ENCODE measurements around the gene SUSD4. TPM values are rescaled to one million over a fixed set of nuclear protein-coding genes. Genes with fewer than 3 reads are reported as not detected.

Gene SUSD4
- total and polyA plus RNA-seq, 2 experiments from 2014 or later, result 5.6 to 8.3 TPM

- TF ChIP-seq EZH2phosphoT487 (IDR thresholded peaks at IDR 0.05; ENCODE audit: low read depth, severe bottlenecking, unreplicated experiment) (no peak), EZH2 (IDR thresholded peaks at IDR 0.05; ENCODE audit: borderline replicate concordance) (no peak)
- TF ChIP-seq, protein P1, sequence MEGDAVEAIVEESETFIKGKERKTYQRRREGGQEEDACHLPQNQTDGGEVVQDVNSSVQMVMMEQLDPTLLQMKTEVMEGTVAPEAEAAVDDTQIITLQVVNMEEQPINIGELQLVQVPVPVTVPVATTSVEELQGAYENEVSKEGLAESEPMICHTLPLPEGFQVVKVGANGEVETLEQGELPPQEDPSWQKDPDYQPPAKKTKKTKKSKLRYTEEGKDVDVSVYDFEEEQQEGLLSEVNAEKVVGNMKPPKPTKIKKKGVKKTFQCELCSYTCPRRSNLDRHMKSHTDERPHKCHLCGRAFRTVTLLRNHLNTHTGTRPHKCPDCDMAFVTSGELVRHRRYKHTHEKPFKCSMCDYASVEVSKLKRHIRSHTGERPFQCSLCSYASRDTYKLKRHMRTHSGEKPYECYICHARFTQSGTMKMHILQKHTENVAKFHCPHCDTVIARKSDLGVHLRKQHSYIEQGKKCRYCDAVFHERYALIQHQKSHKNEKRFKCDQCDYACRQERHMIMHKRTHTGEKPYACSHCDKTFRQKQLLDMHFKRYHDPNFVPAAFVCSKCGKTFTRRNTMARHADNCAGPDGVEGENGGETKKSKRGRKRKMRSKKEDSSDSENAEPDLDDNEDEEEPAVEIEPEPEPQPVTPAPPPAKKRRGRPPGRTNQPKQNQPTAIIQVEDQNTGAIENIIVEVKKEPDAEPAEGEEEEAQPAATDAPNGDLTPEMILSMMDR (IDR thresholded peaks at IDR 0.05; ENCODE audit: poor library complexity), result no peak
- WGBS (ENCODE audit: low lambda C conversion rate, missing lambda C conversion rate), result 16% methylated on average over 8 of the region's 8 CpGs
Observed at GRCh38 chr1:223264529-223264928, 99.4 kb downstream of the SUSD4 start.

DNA sequence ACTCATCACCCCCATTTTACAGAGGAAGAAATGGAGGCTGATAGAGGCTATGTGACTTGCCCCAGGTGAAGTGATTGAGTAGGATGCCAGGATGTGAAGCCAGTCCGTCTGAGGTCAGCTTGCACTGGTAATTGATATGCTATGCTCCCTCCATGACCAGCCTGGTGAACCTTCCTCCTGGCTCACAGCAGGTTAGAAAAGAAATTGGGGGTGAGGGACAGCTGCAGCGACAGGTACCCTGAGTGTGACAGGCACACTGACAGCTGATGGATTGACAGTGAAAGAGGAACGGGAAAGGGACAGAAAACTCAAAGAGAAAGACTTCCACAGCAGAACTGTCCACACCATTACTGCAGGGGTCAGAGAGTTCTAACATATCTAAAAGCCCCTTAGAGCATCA lies 102.1 kb downstream of the SUSD4 start:
- H3K4me3 ChIP-seq, result no peak overlapping the region
- H3K27me3 ChIP-seq, result no peaks in the 10 kb centered on the region
- peaks cover 14% of the 10 kb centered on the region for H3K4me1 ChIP-seq (ENCODE audit: insufficient read depth)
- WGBS (ENCODE audit: low lambda C conversion rate, missing lambda C conversion rate), result 92% methylated on average over 3 of the region's 3 CpGs
- no peaks in the 10 kb centered on the region for H3K36me3 ChIP-seq (replicated peaks; ENCODE audit: insufficient read depth, low read depth)
- TF ChIP-seq EZH2phosphoT487 (IDR thresholded peaks at IDR 0.05; ENCODE audit: low read depth, severe bottlenecking, unreplicated experiment), result no peak
- TF ChIP-seq, protein P1 (IDR thresholded peaks at IDR 0.05; ENCODE audit: poor library complexity), result no peak
- no peak for TF ChIP-seq EZH2 (IDR thresholded peaks at IDR 0.05; ENCODE audit: borderline replicate concordance)
- no peaks in the 10 kb centered on the region for H3K9me2 ChIP-seq (replicated peaks; ENCODE audit: insufficient read depth)
- H3K4me2 ChIP-seq, result no peak overlapping the region
- H3K27ac ChIP-seq, result no peak overlapping the region
- H4K20me1 ChIP-seq (ENCODE audit: insufficient read depth, poor library complexity, severe bottlenecking), result no peaks in the 10 kb centered on the region
- no peaks in the 10 kb centered on the region for H3K79me2 ChIP-seq
- H2AFZ ChIP-seq, result no peak overlapping the region
- no peaks in the 10 kb centered on the region for H3K9me3 ChIP-seq (ENCODE audit: low read depth)
- DNase-seq (ENCODE audit: low spot score), result no peak

More at GRCh38 chr1:223264529-223264928, 99.4 kb downstream of the SUSD4 start:
- H3K79me2 ChIP-seq, result no peaks in the 10 kb centered on the region
- no peaks in the 10 kb centered on the region for H3K27me3 ChIP-seq
- H3K4me3 ChIP-seq, result no peak overlapping the region
- no peak overlapping the region for H2AFZ ChIP-seq
- no peaks in the 10 kb centered on the region for H4K20me1 ChIP-seq (ENCODE audit: insufficient read depth, poor library complexity, severe bottlenecking)
- DNase-seq (ENCODE audit: low spot score), result no peak
- no peaks in the 10 kb centered on the region for H3K9me2 ChIP-seq (replicated peaks; ENCODE audit: insufficient read depth)
- no peaks in the 10 kb centered on the region for H3K9me3 ChIP-seq (ENCODE audit: low read depth)
- H3K4me2 ChIP-seq, result peak overlapping the region; percentile 9
- H3K27ac ChIP-seq, result no peak overlapping the region
- peaks cover 7% of the 10 kb centered on the region for H3K4me1 ChIP-seq (ENCODE audit: insufficient read depth)
- H3K36me3 ChIP-seq (replicated peaks; ENCODE audit: insufficient read depth, low read depth), result no peaks in the 10 kb centered on the region

DNA sequence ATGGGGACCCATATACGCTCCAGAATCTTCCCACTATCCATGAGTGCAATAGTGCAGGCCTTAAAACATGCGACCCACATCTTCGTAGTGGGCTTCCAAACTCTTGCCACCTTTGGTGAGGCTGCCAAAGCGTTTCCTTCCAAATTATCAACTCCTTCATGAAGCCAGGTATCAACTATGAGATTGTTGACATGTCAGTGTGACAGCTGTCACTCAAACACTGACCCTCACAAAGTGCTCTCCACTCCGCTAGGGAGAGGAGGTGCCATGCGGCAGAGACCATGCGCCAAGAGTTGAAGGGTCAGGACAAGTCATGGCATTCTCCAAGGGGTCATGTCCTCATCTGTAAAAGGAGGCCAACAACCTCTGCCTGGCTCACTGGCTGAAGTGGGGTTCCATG lies 103.3 kb downstream of the SUSD4 start:
- Histone ChIP-seq H3K27ac (no peak overlapping the region), H3K79me2 (no peaks in the 10 kb centered on the region), H3K4me1 (ENCODE audit: insufficient read depth) (peaks cover 14% of the 10 kb centered on the region), H3K36me3 (replicated peaks; ENCODE audit: insufficient read depth, low read depth) (no peaks in the 10 kb centered on the region), H3K9me3 (ENCODE audit: low read depth) (no peaks in the 10 kb centered on the region), H2AFZ (no peak overlapping the region), H3K4me2 (no peak overlapping the region), H4K20me1 (ENCODE audit: insufficient read depth, poor library complexity, severe bottlenecking) (no peaks in the 10 kb centered on the region), H3K9me2 (replicated peaks; ENCODE audit: insufficient read depth) (no peaks in the 10 kb centered on the region), H3K27me3 (no peaks in the 10 kb centered on the region), H3K4me3 (no peak overlapping the region)
- WGBS (ENCODE audit: low lambda C conversion rate, missing lambda C conversion rate), result 98% methylated on average over 7 of the region's 7 CpGs
- DNase-seq (ENCODE audit: low spot score), result no peak
- TF ChIP-seq, protein P1 (IDR thresholded peaks at IDR 0.05; ENCODE audit: poor library complexity), result no peak
- no peak for TF ChIP-seq EZH2phosphoT487 (IDR thresholded peaks at IDR 0.05; ENCODE audit: low read depth, severe bottlenecking, unreplicated experiment)
- no peak for TF ChIP-seq EZH2 (IDR thresholded peaks at IDR 0.05; ENCODE audit: borderline replicate concordance)

DNA sequence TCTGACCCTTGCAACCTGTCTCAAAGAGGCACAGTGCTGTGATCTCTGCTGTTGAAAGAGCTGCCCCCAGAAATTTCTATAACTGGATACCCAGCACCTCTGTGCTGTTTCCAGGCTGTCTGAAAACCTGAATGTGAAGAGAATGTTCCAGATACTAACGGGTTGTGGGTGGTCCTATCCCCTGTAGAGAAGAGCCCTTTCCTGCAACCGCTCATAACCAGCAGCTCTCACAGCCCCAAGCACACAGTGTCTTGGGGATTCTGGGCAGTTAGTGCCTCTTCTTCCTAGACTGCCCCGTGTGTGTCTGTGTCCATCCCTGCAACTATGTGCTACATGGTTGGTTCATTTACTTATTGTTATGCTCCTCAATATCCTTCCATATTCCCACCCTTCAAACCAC lies 104.5 kb downstream of the SUSD4 start:
- Histone ChIP-seq H3K79me2 (no peaks in the 10 kb centered on the region), H3K27ac (peak overlapping the region; percentile 55), H3K9me2 (replicated peaks; ENCODE audit: insufficient read depth) (no peaks in the 10 kb centered on the region), H3K4me3 (no peak overlapping the region), H2AFZ (no peak overlapping the region), H4K20me1 (ENCODE audit: insufficient read depth, poor library complexity, severe bottlenecking) (no peaks in the 10 kb centered on the region), H3K36me3 (replicated peaks; ENCODE audit: insufficient read depth, low read depth) (no peaks in the 10 kb centered on the region), H3K9me3 (ENCODE audit: low read depth) (no peaks in the 10 kb centered on the region), H3K4me1 (ENCODE audit: insufficient read depth) (peaks cover 14% of the 10 kb centered on the region), H3K4me2 (no peak overlapping the region), H3K27me3 (no peaks in the 10 kb centered on the region)
- TF ChIP-seq, protein P1 (IDR thresholded peaks at IDR 0.05; ENCODE audit: poor library complexity), result no peak
- TF ChIP-seq EZH2phosphoT487 (IDR thresholded peaks at IDR 0.05; ENCODE audit: low read depth, severe bottlenecking, unreplicated experiment), result no peak
- TF ChIP-seq EZH2 (IDR thresholded peaks at IDR 0.05; ENCODE audit: borderline replicate concordance), result no peak
- no peak for DNase-seq (ENCODE audit: low spot score)
- WGBS (ENCODE audit: low lambda C conversion rate, missing lambda C conversion rate), result 84% methylated on average over 3 of the region's 3 CpGs

Measured in hepatocyte (in vitro differentiated cells).